Thyroid gland (tissue), 4 donors: ENCODE measurements around the gene SS18L1.

Source experiments
- CTCF ChIP-seq, 6 experiments: fragments of 200-600 bp in 3 of 6; fragments of 450-650 bp in 3 of 6; sonication (generic) in 3 of 6; IDR thresholded peaks; one replicate each; pipeline ENCODE4 v1.5.1; 2016 to 2019; ENCODE audit warnings: antibody characterized with exemption in 6 of 6, mild to moderate bottlenecking in 2 of 6, inconsistent platforms in 1 of 6, moderate library complexity in 1 of 6
- POLR2A ChIP-seq, 2 donors: fragments of 450-650 bp; IDR thresholded peaks; one replicate each; pipeline ENCODE4 v1.6.1; 2017; ENCODE audit warnings: antibody characterized with exemption in 2 of 2, mild to moderate bottlenecking in 2 of 2, moderate library complexity in 1 of 2

- TF ChIP-seq CTCF (IDR thresholded peaks at IDR 0.05): no peak
- no peak for TF ChIP-seq POLR2A (IDR thresholded peaks at IDR 0.05)
Observed at GRCh38 chr20:62116558-62117361, 26.8 kb upstream of the SS18L1 start.
